Activated CD4-positive, alpha-beta T cell treated with anti-CD3 and anti-CD28 coated beads, Interleukin-2, amount 50 U/mL, for 24 hours (primary cell): ENCODE measurements around the gene CCDC106.

Source experiments
- DNase-seq, 2 donors: peaks; one replicate each; pipeline ENCODE4 v3.0.0-alpha.2; 2020; ENCODE audit warnings: low read depth in 1 of 2, low spot score in 1 of 2

CCDC106 gene

DNA sequence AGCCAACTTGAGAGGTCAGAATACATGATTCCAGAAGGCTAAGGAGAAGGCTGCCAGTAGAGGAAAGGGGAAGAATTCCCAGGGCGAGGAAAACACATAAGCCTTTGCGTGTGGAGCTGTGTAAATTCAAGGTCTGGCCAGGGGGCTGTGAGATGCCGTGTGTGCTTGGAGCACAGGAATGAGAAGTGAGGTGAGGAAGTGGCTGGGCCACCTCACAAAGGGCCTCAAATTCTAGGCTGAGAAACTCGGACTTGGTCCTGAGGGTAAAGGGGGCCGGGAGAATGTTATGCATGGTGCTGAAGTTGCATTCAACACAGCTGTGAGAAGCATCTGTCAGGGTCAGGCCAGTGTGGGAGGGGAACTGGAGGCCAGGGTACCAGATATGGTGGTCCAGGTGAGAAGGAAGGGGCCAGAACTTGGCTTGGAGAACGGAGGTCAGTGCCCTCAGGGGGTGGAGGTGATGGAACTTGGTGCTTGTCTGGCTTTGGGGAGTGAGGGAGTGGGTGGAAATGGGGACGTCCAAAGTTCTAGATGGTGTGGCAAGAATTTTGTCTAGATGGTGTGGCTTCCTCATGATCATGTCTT, 12.1 kb upstream of the CCDC106 start:
- no peak for DNase-seq

DNA sequence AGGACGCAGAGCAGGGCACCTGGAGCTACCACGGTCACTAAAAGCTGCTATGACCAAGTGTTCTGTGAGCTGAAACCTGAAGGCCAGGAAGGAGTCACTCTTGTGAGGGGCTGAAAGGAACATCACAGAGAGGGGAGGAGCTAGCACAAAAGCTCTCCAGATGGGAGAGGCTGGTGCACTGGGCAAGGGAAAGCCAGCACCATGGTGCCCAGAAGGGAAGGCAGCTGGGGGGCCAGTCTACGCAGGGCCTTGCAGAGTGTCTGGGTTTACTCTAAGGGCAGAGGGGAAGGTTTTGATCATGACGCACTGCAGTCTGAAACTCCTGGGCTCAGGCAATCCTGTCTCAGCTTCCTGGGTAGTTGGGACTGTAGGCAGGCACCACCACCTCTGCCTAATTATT, 11.3 kb upstream of the CCDC106 start:
- DNase-seq: no peak

DNA sequence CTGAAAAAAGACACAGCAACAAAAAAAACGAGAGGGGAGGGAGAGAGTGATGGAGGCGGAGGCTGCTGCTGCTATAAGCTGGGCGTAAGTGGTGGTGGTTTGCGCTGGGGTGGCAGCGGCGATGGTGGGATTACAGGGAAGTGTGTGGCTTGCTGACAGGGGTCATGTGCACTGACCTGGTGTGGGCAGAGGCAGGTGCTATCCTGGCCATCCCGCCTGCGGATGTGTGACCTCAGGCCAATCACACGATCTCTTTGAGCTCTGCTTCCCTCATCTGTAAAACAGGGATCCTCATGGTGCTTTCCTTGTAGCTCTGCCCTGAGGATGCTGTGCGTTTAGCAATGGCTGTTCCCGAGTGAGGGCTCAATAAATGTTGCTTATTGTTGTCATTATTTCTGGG, 10.5 kb upstream of the CCDC106 start:
- DNase-seq: no peak

DNA sequence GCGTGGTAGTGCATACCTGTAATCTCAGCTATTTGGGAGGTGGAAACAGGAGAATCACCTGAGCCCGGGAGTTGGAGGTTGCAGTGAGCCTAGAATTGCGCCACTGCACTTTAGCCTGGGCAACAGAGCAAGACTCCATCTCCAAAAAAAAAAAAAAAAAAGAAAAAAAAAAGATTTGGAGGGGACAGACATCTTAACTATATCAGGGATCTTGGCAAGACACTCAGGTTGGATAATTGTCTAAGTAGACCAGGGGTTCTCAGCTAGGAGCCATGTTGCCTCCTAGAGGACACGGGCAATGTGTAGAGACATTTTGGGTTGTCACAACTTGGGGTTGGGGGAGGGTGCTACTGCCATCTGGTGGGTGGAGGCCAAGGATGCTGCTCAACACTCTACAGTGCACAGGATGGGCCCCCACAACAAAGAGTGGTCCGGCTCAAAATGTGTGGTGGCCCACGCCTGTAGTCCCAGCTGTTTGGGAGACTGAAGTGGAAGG, 9.1 kb upstream of the CCDC106 start:
- peak in 1 of 2 donors; percentile 51 for DNase-seq

DNA sequence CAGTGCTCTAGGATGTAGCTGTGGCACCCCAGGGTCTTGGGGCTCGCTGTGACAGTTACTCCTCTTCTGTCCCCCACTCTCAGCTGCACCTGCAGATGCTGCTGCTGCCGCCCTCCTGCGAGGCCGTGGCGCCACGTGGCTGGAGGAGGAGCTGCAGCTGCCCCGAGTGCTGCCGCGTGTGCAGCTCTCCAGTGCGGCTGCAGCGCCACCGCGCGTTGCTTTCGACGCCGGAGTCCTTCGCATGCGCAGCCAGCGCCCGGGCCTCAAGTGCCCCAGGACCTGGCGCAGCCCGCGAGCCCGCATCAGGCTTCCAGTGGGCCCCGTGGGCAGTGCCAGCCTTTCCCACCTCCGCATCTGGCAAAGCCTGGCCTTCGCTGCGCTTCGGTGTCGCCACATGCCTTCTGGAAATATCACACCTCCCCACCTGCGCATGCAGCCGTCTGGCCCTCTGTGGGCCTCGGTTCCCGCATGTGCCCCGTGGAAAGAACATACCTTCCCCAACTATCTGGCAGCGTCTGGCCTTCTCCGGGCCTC, 7.9 kb upstream of the CCDC106 start:
- DNase-seq: peak; percentile 47

DNA sequence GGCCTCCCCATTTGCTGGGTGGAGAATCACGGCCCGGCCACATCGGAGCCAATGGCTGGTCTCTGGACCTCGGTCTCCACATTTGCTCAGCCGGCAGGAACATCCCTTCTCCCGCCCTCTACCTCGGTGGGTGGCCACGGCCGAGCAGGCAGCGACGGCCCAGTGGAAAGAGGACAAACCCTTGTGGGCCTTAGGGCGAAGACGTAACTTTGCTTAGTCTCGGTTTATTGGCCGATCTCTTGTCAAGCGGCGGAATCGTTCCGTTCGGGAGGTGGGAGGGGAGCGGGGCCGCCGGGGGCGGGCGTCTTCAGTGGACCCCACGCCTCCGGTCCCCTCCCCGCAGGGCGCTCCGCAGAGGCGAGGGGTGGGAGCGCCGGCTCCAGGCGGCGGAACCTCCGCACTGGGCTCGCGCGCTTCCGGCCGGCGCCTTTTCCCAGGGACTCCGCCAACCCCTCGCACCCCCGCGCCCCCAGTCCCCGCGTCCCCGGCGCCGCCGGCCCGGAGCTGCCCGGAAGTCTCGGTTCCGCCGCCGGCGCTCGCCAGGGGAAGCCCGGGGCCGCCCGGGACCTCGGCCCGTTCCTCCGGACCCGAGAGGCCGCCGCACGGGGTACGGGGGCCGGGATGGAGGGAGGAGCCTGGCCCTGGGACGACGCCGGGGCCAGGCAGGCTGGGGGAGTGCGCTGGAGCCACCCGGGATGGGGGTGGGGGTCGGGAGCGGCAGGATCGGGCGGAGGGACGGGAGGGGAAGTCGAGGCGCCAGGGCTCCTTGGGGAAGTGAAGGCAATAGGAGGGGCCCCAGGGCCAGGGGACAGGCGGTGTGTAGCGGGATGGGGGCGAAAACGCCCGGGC, 7.2 kb upstream of the CCDC106 start, which contains the start of gene ZNF580:
Gene ZNF580, plus strand, starts transcription at position 426 of the 849 bp plus-strand sequence. CDS start 1,507 bp downstream, outside the sequence.
- peak; percentile 47 to 51 for DNase-seq

DNA sequence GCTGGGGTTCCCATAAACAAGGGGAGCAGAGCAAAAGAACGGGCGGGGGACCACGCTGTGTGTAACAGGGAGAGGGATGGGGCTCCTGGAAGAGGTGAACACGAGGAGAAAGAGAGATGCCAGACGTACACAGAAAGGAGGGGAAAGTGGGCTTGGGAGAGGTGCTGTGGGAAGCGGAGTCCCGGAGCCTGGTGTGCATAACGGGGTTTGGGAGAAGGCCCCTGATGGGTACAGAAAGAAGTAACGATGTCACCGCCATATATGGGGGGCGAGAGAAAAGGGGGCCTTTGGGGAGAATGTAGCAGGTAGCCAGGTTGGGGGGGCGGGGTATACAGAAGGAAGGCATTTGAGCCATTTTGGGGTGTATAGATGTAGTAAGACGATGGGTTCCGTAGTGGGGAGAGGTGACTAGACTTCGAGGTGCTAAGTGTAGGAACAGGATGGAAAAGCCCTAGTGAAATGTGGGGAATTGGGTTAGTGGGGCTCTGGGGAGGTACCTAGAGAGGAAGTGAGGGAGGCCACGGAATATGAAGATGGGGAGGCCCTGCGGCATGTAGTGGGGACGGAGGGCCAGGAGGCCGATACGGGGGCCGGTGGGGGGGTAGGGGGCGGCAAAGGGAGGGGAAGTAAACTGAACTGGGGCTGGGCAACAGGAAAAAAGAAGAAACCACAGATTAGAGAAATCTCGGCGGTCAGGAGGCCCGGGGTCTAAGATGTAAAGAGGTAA, 6.4 kb upstream of the CCDC106 start:
- no peak for DNase-seq

DNA sequence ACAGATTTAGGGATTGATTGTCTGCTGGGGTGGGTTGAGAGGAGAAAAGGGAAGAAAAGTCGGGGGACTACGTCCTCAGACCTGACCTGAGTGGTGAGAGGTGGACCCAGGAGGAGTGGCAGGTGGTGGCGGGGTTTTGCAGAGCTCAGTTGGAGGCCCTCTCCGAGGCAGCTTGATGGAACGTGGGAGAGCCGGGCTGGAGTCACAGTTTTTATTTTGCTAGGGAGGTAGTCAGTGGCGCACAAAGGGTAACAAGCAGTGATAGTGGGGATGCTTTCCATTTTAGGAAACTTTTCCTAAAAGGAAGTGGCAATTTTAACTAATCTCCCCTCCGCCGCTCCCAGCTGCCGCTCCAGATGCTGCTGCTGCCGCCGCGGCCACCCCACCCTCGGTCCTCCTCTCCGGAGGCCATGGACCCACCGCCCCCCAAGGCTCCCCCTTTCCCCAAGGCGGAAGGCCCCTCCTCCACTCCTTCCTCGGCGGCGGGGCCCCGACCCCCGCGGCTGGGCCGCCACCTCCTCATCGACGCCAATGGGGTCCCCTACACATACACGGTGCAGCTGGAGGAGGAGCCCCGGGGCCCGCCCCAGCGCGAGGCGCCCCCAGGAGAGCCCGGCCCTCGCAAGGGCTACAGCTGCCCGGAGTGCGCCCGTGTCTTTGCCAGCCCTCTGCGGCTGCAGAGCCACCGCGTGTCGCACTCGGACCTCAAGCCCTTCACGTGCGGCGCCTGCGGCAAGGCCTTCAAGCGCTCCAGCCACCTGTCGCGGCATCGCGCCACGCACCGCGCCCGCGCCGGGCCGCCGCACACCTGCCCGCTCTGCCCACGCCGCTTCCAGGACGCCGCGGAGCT, 5.6 kb upstream of the CCDC106 start:
- DNase-seq: no peak

DNA sequence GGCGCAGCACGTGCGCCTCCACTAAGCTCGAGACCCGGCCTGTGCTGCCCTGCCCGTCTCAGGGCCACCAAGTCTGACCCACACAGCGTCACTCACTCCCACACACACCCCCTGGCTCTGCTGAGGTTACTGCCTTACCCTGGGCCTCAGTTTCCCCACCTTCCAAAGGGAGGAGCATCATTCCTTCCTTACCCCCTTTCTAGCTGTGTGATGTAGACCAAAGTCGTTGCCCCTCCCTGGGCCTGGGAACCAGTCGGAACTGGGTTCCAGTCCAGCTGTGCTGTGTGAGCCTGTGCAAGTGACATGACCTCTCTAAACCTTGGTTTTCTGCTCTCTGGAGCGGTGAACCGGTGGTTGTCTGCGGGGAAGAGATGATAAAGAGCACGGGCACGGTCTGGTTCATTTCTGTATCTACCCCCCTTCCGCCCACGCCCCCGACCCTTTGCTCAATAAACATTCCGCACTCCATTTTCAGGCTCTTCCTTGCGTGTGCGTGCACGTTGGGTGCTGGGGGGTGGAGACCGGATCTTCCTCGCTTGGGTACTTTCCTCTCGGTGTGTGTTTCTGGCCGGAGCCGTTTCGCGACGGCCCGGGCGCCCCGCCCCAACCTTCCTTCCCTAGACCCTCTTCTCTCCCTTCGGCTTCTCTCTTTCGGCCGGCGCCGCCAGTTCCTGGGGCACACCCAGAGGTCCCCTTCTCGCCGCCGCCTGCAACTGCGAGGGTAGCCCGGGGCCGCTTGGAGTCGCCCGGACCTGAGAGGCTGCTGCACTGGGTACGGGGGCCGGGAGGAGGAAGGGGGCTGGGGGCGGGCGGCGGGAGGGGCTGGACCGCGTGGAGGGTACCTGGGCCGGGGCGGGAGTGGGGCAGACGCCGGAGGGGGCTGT, 4.8 kb upstream of the CCDC106 start, which contains the start of gene ZNF581:
Gene ZNF581, plus strand, starts transcription at position 647 of the 884 bp plus-strand sequence. CDS start 923 bp downstream, outside the sequence.
- peak; percentile 70 to 80 for DNase-seq

DNA sequence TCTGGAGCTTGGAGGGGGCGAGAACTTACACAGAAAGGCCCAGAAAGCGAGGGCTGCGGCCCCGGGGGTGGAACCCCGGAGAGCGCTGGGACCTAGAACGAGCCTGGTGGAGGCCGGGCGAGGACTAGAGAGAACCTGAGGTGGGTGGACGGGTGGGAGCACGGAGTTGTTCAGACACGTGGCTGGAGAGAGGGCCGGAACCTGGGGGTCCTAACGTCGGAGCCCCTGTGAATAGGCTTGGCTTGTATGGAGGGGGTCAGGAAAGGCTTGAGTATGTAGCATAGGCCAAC, 4.2 kb upstream of the CCDC106 start:
- DNase-seq: no peak

DNA sequence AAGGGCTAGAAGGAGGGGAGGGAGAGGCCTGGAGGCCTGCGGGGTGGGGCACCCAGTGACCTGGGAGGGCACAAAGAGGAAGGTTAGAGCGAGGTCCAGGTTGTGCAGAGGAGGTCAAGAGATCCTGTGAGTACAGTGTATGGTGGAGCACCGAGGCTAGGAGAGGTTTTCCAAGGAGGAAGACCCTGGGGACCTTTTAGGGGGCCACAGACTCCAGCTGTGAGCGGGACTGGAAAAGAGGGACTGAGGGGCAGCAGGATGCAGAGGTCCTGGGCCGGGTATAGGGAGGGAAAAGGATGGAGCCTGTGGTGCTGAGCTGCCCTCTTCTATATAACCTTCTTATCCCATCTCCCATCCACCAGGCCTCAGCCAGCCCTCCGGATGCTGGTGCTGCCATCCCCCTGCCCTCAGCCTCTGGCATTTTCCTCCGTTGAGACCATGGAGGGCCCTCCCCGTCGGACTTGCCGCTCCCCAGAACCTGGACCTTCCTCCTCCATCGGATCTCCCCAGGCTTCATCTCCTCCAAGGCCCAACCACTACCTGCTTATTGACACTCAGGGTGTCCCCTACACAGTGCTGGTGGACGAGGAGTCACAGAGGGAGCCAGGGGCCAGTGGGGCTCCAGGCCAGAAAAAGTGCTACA, 3.7 kb upstream of the CCDC106 start:
- no peak for DNase-seq

DNA sequence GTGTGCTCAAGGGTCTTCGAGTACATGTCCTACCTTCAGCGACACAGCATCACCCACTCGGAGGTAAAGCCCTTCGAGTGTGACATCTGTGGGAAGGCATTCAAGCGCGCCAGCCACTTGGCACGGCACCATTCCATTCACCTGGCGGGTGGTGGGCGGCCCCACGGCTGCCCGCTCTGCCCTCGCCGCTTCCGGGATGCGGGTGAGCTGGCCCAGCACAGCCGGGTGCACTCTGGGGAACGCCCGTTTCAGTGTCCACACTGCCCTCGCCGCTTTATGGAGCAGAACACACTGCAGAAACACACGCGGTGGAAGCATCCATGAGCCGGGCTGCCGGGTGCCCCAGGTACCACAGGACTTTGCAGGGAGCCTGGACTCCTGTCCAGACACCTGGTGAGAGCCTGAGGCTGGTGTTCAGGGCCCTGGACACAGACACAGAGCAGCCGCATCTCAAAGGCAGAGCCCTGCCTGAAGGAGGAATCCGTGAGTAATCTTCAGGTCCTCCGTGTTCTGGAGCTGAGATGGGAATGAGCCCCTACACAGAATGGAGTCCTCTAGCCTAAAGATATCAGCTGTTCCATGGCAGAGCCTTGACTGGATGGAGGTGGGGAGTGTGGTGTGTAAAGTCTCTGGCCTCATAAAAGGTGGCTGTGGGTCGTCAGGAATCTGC, 3.0 kb upstream of the CCDC106 start:
- no peak for DNase-seq

DNA sequence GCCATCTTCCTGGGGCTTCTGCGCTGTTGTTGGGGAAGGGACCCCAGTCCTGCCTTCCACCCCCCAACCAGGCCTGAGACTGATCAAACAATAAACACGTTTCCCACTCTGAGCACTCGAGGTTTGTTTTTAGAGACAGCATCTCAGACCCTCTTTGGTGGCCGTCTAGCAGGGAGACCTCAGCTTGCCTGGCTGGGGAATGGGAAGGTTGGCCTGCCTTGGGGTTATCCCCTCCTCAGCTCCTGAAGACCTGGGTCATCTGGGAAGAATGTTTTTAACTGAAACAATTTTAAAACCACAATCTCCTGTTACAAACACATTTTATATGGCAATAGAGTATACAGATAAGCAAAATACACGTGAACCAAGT, 2.5 kb upstream of the CCDC106 start:
- no peak for DNase-seq

DNA sequence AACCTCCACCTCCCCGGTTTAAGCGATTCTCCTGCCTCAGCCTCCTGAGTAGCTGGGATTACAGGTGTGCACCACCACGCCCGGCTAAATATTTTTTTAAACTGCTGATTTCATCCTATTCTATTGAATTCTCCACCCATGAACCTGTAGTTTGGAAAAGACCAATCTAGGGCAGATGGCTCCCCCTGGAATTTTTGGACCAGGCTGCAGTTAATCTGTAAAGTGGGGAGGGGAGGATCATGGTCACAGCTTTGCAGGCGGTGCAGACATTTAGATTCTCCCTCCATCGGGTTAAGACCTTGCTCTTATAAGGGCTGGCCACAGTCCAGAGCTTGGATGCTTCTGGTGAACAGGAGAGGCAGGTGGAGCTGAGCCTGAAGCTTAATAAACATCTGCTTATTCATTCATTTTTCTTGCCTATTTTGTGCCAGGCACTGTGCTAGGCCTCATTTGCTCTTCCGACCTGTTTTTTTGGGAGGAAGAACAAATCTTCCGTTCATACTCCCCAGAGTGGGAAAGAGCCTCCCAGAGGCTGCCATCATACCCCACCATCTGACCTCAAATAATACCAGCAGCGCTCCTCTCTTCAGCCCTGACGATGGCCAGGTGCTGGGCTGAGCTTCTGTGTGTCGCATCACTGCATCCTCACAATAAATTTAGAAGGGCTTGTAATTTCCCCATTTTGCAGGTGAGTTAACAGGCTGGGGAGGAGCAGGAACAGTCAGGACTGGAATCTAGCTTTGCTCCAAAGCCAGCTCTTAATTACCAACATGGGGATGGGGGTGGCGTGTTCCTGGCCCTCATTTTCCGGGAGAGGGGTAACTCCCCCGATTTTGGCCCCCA, 902 bp upstream of the CCDC106 start:
- DNase-seq: no peak

DNA sequence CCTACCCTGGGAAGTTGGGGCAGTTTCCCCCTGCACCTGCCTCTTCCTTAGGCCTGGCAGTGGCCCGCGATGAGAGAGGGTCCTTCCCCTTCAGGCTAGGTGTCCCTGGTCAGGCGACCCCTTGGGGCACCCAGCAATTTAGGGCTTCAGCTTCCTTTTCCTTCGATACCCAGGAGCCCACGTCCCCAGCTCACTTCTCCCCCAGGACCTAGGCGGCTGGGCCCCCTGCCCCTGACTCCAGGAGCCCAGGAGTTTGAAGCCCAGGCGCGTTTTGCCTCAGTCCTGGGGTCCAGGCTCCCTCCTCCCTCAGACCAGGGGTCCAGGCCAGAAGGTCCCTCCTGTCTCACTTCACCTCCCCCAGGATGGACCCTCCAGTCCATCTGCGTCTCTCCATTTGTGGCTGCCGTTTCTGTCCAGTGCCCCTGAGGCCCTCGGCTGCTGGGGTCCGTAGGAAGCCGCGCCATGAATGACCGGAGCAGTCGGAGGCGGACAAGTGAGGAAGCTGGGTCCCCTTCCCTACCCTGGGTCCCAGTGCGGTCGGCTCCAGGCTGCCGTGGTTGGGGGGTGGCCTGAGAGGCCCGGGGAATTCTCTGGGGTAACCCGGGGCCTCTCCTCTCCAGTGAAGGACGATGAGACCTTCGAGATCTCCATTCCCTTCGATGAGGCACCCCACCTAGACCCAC, 714 bp downstream of the CCDC106 start:
- DNase-seq: no peak

DNA sequence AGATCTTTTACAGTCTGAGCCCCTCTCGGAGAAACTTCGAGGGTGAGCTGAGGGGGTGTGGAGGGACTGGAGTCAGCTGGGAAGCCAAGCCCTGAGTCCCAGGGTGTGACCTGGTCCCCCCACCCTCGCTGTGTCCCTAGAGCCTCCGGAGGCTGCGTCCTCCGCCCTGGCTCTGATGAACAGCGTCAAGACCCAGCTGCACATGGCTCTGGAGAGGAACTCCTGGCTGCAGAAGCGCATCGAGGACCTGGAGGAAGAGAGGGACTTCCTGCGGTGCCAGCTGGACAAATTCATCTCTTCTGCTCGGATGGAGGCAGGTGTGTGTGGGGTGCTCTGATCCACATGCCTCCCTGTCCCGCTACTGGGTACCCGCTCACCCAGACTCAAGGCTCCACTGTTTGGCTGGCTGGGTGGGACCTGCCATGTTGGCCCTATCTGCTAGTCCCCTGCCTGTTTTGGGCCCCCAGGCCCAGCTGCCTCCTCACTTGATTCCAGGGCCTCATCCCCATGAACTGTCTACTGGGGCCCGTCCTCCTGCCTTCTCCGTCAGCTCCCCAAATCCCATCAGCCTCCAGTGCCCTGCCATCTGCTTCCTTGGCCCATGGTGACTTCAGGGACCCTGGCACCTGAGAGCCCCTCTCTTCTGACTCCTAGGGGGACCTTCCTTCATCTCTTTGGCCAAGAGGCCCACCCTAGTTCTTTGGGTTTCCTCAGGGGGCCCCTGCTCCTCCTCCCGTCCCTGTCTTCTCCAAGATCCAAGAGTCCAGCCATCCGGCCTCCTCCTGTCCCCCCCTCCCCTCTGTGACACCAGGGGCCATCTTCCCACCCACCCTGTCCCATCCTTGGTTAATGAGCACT, 1.5 kb downstream of the CCDC106 start:
- DNase-seq: no peak
